Osteoblast (primary cell): Measurements from ENCODE around the gene DPP7. TPM values are rescaled to one million over a fixed set of nuclear protein-coding genes. Genes with fewer than 3 reads are reported as not detected.

ENCODE experiments used
- DNase-seq: peaks from one replicate; pipeline ENCODE4 v3.0.0; 2011; ENCODE audit warnings: low spot score, mixed read lengths; ENCODE audit not compliant: insufficient read length; ENCODE audit errors: missing footprints
- H2AFZ ChIP-seq: 2 replicates; pipeline ENCODE4 v1.6.0; 2011; ENCODE audit warnings: mild to moderate bottlenecking, low read length
- H3K27ac ChIP-seq: 2 replicates; pipeline ENCODE4 v1.5.1; 2011; ENCODE audit warnings: mild to moderate bottlenecking, low read depth, low read length, moderate library complexity
- H3K27me3 ChIP-seq: 2 replicates; pipeline ENCODE4 v1.6.0; 2012; ENCODE audit warnings: mild to moderate bottlenecking, control low read depth, inconsistent platforms, low read length, moderate library complexity; ENCODE audit not compliant: insufficient read depth
- H3K36me3 ChIP-seq: 2 replicates; pipeline ENCODE4 v1.5.1; 2011; ENCODE audit warnings: mild to moderate bottlenecking, low read length, control low read depth, moderate library complexity; ENCODE audit not compliant: insufficient read depth
- H3K4me1 ChIP-seq: 2 replicates; pipeline ENCODE4 v1.5.1; 2011; ENCODE audit warnings: mild to moderate bottlenecking, low read length, control low read depth, moderate library complexity; ENCODE audit not compliant: insufficient read depth
- H3K4me2 ChIP-seq: 2 replicates; pipeline ENCODE4 v1.6.0; 2011; ENCODE audit warnings: mild to moderate bottlenecking, low read length; ENCODE audit not compliant: insufficient read depth
- H3K4me3 ChIP-seq: fragments of 200-600 bp; sonication (generic); 3 replicates; pipeline ENCODE4 v1.5.1; 2012; ENCODE audit warnings: mild to moderate bottlenecking, low read length, inconsistent platforms; ENCODE audit not compliant: insufficient read depth
- H3K79me2 ChIP-seq: 2 replicates; pipeline ENCODE4 v1.6.0; 2012; ENCODE audit warnings: mild to moderate bottlenecking, low read length, control low read depth, inconsistent platforms; ENCODE audit not compliant: insufficient read depth
- H3K9me3 ChIP-seq: 2 replicates; pipeline ENCODE4 v1.5.1; 2011; ENCODE audit warnings: low read depth, low read length, control low read depth
- H4K20me1 ChIP-seq: 2 replicates; pipeline ENCODE4 v1.6.0; 2012; ENCODE audit warnings: mild to moderate bottlenecking, low read length, control low read depth; ENCODE audit not compliant: insufficient read depth
- CTCF ChIP-seq: IDR thresholded peaks from 2 replicates; pipeline ENCODE4 v1.5.1; 2011; ENCODE audit warnings: mild to moderate bottlenecking, low read depth, low read length, moderate library complexity; ENCODE audit errors: extremely low read depth
- total RNA-seq: library from RNA; depleted of rRNA; stranded (reverse); fragments of >200 nt; gene quantifications from 2 replicates; pipeline ENCODE4 v1.2.3, GENCODE V29; 2012

The DPP7 gene
- total RNA-seq, 1 donor: 74.6 TPM

DNA sequence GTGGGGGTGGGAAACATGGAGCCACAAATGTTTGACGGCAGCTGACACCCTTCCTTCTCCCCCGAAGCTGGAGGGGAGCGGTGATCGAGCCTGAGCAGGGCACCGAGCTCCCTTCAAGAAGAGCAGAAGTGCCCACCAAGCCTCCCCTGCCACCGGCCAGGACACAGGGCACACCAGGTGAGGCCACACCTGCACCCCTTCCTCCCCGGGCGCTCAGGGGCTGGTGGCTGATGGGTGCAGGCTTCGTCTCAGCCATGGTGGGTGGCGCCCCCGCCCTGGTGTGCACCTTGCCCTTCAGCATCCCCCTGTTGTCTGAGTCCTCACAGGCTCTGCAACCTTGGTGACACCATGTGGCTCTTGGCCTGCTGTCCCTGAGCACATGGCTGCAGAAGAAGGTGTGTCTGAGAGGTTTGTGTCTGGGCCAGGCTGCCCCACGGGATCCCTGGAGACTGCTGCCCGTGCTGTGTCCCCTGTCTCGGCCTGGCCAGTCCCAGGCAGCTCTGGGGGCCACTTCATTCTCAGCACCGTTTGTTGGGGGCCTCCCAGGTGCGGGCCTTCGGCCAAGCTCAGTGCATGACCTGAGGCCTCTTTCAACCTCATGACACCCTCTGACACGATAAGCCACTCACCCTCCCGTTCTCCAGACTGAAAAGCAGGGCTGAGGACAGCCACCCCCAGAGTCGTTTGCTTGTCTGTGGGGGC is 16.6 kb downstream of the DPP7 start:
- Histone ChIP-seq H3K27ac (no peak overlapping the region), H3K4me2 (no peak overlapping the region), H2AFZ (no peak overlapping the region), H3K4me3 (no peak overlapping the region), H3K36me3 (peaks cover 51% of the 10 kb centered on the region), H3K27me3 (no peaks in the 10 kb centered on the region), H4K20me1 (peaks cover 10% of the 10 kb centered on the region), H3K79me2 (no peaks in the 10 kb centered on the region), H3K4me1 (no peaks in the 10 kb centered on the region), H3K9me3 (no peaks in the 10 kb centered on the region)
- DNase-seq: peak; percentile 36
- no peak for TF ChIP-seq CTCF

DNA sequence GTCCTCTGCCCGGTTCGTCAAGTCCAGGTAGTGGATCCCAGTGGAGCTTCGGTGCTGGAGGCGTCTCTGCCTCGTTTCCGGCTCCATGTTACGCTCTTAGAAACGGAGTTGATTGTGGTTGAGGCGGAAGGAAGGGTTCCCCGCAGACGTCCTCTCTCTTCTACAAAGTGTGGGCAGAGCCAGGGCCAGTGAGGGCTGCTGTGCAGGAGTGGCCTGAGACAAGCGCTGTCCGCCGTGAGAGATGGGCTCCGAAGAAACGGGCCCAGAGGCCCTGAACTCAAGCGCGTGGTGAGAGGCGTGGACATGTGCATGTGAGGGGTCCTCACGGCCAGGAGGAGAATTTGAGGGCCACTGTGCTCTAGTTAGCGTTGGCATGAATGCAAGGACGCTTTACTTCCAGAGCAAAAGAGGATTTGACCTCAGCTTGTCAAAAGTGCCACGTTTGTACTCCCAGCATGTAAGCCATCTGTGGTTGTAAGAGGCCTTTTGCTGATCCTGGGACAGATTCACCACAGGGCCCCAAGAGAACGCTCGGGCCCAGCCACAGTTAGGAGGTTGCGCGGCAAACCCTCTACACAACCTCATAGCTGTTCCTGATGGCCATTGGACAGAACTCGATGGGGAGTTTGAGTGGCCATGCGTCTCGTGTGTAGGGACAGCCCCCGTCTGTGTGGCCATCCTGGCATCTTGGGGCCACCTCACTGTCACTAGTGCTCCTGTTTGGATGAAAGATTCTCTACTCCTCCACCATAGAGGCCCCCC is 17.6 kb downstream of the DPP7 start:
- no peaks in the 10 kb centered on the region for H3K4me1 ChIP-seq
- H3K4me3 ChIP-seq: no peak overlapping the region
- no peaks in the 10 kb centered on the region for H3K79me2 ChIP-seq
- no peak overlapping the region for H3K4me2 ChIP-seq
- no peaks in the 10 kb centered on the region for H3K27me3 ChIP-seq
- H3K36me3 ChIP-seq: peaks cover 49% of the 10 kb centered on the region
- TF ChIP-seq CTCF: no peak
- H4K20me1 ChIP-seq: peaks cover 2% of the 10 kb centered on the region
- H2AFZ ChIP-seq: no peak overlapping the region
- H3K9me3 ChIP-seq: no peaks in the 10 kb centered on the region
- no peak overlapping the region for H3K27ac ChIP-seq
- DNase-seq: peak; percentile 36

DNA sequence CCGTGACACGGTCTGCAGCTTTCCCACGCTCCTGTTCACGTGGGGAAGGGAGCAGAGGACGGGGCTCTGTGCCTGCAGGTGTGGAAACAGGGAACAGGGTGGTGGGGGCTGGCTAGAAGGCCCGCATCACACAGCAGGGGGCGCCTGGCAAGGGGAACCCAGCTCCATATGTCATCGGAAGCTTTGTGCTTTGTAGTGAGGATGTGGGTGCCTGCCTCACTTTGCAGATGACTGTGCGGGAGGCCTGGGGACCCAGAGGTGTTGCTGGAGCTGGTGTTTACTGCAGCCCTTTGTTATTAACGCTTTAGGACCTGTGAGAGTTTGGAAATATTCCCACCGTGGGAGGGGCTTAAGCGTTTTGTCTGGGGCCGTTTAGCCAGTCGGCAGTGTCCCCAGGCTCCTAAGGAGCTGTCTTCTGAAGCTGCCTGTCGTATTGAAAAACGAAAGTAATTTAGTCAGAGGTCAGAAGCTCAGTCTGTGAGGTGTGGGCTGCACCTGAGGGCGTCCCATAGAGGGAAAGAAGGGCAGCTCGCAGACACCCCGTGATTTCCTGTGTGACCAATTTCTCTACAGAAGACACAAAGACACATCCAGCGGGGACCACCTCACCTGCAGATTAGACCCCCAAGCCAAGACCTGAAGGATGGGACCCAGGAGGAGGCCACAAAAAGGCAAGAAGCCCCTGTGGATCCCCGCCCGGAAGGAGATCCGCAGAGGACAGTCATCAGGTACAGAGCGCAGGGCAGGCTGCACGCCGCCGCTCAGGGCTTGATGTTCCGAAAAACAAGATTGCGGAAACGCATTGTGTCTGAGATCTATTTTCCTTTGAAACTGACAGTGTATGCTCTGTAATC is 18.6 kb downstream of the DPP7 start:
- Histone ChIP-seq H3K27ac (no peak overlapping the region), H3K4me1 (no peaks in the 10 kb centered on the region), H3K4me2 (no peak overlapping the region), H3K36me3 (peaks cover 43% of the 10 kb centered on the region), H3K79me2 (peaks cover 2% of the 10 kb centered on the region), H3K9me3 (no peaks in the 10 kb centered on the region), H4K20me1 (peaks cover 4% of the 10 kb centered on the region), H3K4me3 (no peak overlapping the region), H2AFZ (no peak overlapping the region), H3K27me3 (no peaks in the 10 kb centered on the region)
- TF ChIP-seq CTCF: no peak
- DNase-seq: peak; percentile 47
